GM19043 (cell line): ENCODE measurements around the gene ETNPPL.

ENCODE experiments used
- ATAC-seq: cut with Tn5 transposase; IDR thresholded peaks from one replicate; pipeline ENCODE4 v1.9.1; 2021; ENCODE audit warnings: low read depth; ENCODE audit not compliant: unreplicated experiment

The ETNPPL gene

GRCh38 chr4:108762559-108763225 lies at the start of gene ETNPPL:
Gene ETNPPL, minus strand, starts transcription at chr4:108763053. Its CDS starts 155 bp downstream, at chr4:108762898.
- ATAC-seq: no peak

GRCh38 chr4:108811486-108811885 lies 48.6 kb upstream of the ETNPPL start:
- ATAC-seq: no peak

DNA sequence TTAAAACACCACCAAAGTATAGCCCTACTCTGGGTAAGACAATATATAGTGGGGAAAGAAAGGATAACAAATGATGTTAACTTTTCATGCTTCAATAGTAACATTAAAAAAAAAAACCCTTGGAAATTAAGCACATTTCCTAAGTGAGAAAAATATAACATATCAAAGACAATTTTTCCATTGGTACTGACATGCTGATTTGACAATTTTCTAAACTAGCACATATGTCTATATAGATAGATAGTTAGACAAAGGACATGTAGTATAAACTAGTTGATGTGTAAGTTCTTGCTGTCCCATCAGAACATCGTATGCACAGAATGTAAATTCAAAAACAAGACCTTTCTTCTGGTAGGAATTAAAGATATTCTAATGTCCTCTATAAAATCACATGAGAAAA lies 47.2 kb upstream of the ETNPPL start:
- no peak for ATAC-seq

- no peak for ATAC-seq
Measured at GRCh38 chr4:108804648-108805273, 41.9 kb upstream of the ETNPPL start.

- ATAC-seq: no peak
Measured at GRCh38 chr4:108799306-108799705, 36.5 kb upstream of the ETNPPL start.

- ATAC-seq: no peak
Measured at GRCh38 chr4:108796173-108796572, 33.3 kb upstream of the ETNPPL start.

DNA sequence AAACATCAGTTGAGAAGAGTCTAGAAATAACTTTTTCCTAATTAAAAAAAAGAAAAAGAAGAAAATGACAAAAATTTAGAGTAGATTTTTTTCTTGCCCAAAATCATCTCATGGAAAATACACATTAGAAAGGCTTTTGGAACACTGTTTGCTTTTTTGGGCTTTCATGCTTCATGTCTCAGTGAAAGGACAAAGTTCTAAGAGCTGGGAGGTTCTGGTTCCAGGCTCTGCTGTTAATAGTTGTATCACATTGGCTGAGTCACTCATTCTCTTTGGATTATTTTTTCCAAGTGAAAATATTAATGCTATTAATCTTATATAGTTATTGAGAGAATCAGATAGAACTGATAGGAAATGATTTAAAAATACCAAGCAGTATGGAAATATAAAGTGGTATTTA lies 32.9 kb upstream of the ETNPPL start:
- no peak for ATAC-seq

DNA sequence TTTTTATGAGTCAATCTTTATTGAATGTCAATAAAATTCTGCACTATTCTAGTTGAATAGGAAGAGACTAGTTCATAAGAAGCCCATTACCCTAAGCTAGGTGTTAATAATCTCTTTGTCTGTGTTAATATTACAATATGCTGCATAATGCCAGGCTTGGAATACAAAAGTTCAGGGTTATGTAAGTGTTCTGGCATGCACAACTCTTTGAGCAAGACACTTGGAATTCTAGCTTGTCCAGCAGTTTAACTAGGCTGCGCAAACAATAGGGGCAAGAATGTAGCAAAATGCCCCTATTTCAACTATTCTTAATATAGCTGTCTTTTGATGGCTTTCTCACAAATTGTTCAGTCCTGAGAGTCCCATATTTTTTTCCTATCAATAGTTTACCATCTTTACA lies 31.3 kb upstream of the ETNPPL start:
- no peak for ATAC-seq

DNA sequence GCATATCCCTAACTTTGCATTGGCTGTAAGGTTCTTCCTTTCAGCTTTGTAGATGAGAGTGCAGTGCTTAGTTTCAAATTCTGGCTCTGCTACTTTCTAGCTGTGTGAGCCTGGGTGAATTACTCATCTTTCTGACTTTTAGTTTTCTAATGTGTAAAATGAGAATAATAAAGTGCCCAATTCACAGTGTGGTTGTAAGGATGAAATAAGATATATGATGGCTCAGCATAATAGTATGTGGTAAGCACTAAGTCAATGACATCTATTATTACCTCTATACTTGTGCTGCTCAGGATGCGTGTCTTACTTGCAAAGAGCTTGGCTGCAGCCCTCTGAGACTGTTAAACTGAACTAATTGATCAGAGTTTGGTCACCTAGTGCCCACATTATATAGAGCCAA lies 30.6 kb upstream of the ETNPPL start:
- no peak for ATAC-seq

DNA sequence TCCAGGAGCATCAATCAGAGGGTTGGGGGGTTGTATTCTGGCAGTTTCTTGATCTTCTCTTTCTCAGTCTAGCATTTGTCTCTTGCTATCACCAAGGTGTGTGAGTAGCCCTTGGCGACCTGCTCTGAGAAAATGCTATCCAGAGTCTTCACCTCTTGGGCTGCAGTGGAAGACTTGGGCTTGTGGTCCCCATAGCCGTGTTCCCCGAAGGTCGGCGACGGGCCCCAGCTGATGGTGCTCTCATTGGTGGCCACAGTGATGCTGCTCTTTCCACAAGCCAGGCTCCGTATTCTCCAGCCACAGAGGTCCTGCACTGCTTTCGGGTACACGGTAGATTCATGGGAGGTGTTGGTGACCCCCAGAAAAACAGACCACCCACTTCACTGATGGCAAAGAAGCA lies 25.9 kb upstream of the ETNPPL start:
- no peak for ATAC-seq

GRCh38 chr4:108787724-108788123 lies 24.9 kb upstream of the ETNPPL start:
- ATAC-seq: no peak

- ATAC-seq: no peak
Measured at GRCh38 chr4:108787106-108787505, 24.3 kb upstream of the ETNPPL start.

- ATAC-seq: no peak
Measured at GRCh38 chr4:108786351-108786750, 23.5 kb upstream of the ETNPPL start.

DNA sequence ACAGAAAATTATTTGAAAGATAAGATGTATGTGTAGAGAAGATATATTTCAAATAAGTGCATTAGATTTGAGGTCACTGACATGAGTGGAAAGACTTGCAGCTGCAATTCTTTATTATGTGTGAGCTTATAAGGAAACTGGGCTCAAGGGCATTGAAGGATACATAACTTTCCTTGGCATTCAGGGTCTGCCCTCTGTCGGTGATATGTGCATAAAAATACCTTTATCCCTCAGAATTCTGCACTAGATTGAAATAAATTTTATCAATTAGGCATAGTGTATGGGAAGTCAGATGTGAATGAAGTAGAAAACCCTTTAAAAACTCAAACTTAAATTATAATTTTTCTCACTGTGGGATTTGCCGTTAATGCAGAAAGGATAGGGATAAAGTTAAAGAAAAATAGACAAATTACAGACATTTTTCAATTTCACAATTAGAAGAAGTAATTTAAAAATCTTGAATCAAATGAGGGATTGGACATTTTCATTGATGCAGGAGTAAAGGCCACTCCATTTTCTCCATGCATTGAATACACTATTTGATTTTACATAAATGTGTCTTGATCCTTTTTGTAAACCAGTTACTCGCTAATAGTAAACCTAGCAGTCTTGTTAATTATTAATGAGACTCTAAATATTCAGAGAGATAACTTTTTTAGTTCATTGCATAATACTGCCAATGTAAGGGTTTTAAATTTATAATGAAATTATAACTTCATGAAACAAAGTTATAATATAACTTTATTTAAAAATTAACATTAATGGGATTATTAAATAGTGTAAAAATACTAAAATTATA lies 21.0 kb upstream of the ETNPPL start:
- no peak for ATAC-seq

DNA sequence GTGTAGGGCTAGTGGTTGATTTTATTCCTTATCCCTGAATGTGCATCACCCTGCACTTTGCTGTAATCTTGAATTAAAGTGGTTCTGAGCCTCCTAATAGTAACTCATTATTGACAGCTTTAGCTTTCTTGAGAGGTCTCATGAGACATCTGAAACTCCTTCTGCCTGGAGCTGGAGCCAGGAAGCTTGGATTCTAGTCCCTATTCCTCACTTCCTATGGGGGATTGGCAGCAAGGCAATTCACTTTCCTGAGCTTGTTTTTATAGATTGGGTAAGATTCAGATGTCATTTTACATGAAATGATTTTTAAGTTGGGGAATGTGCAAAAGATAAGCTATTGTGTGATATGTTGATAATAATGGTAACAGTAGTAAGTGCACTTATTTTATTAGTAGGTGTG lies 17.1 kb upstream of the ETNPPL start:
- no peak for ATAC-seq

- no peak for ATAC-seq
Measured at GRCh38 chr4:108777388-108777787, 14.5 kb upstream of the ETNPPL start.

DNA sequence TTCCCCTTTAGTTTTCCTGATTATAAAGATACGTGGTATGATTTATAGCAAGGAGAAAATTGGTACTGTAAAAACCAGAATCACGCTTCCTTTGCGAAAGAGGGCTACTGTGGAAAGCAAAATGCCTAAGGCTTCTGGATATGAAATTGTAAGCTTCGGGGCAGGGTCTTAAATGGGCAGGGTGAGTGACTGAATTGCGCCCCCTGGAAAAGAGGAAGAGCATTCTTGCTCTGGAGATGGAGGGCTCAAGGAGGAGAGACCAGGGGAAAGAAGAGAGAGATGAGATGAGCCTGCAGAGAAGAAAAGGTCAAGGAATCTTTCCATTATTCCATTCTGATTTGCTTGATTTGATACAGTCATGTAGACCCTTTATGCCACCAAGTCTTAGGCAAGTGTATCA lies 13.1 kb upstream of the ETNPPL start:
- no peak for ATAC-seq

DNA sequence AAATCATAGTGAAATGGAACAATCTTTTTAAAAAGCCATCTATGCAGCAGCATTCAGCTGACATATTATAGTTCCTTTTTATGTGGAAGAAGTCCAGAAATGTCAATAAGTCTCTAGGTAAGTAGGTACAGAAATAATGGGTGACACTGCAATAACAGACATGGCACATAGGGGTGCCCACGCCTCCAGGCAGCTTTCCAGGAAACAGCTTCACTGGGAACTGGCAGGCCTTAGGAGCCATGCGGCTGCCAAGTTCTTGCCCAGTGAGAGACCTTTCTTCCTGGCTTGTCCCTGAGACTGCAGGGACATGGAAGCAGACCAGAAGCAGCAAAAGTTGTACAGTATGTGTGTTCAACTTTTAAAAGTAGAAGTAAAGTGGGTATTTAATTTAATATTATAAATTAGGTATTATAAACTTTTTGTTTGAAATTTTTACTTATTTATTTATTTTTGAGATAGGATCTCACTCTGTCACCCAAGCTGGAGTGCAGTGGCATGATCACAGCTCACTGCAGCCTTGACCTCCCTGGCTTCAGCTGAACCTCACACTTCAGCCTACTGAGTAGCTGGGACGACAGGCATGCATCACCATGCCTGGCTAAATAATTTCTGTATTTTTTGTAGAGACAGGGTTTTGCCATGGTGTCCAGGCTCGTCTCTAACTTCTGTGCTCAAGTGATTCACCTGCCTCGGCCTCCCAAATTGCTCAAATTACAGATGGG lies 12.1 kb upstream of the ETNPPL start:
- no peak for ATAC-seq

- ATAC-seq: no peak
Measured at GRCh38 chr4:108772402-108772801, 9.5 kb upstream of the ETNPPL start.

DNA sequence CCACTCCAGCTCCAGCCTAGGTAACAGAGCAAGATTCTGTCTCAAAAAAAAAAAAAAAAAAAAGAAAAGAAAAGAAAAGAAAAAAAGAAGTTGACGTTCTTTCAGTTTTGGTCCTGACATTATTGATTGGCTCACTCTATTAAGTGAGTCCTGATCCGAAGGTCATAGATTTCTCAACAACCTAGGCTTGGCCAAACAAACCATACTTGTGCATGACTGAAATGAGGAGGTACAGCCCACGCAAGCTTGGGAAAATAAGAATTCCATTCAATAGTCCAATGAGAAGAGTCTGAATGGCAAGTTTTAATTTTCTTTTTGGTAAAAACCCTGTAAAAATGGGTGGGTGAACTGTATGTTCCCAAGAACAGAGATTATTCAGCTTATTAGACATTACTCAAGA lies 3.2 kb upstream of the ETNPPL start:
- no peak for ATAC-seq

GRCh38 chr4:108763986-108764385 lies 1.1 kb upstream of the ETNPPL start:
- no peak for ATAC-seq
